ENCODE data around the gene RRP8. TPM values are rescaled to one million over a fixed set of nuclear protein-coding genes. Genes with fewer than 3 reads are reported as not detected.

Gene RRP8
- total RNA-seq, 2 experiments from 2014 or later: 34.4 to 35.0 TPM

- peaks cover 49% of the 10 kb centered on the region for H3K36me3 Mint-ChIP-seq (ENCODE audit: low read depth)
- H3K9me3 Mint-ChIP-seq (ENCODE audit: low read depth): no peaks in the 10 kb centered on the region
- intact Hi-C loops (cut with DNase I, micrococcal nuclease): loop anchor here (1.0 to 10.0 kb wide), 6 partner anchors 59 to 192 kb away; partner anchors contain the start of genes APBB1 (in 1 of the 2), ARFIP2 (in 1 of the 2) and TIMM10B (in 1 of the 2)
- no peaks in the 10 kb centered on the region for H3K27me3 Mint-ChIP-seq
- DNase-seq: no peak
- ChIA-PET CTCF (interaction anchor here (0.6 to 2.2 kb wide), 8 partner anchors 12 to 256 kb away, joined by 3 to 8 read pairs (median 3); partner anchors contain the start of genes MRPL17 and TPP1), POLR2A (no interaction called here)
- no peak overlapping the region for H3K4me3 Mint-ChIP-seq
- H3K27ac Mint-ChIP-seq: peak overlapping the region; percentile 84
- peaks cover 45% of the 10 kb centered on the region for H3K4me1 Mint-ChIP-seq
- no peak for ATAC-seq
These were observed 3.9 kb upstream of the RRP8 start for GRCh38 chr11:6607190-6607795.

DNA sequence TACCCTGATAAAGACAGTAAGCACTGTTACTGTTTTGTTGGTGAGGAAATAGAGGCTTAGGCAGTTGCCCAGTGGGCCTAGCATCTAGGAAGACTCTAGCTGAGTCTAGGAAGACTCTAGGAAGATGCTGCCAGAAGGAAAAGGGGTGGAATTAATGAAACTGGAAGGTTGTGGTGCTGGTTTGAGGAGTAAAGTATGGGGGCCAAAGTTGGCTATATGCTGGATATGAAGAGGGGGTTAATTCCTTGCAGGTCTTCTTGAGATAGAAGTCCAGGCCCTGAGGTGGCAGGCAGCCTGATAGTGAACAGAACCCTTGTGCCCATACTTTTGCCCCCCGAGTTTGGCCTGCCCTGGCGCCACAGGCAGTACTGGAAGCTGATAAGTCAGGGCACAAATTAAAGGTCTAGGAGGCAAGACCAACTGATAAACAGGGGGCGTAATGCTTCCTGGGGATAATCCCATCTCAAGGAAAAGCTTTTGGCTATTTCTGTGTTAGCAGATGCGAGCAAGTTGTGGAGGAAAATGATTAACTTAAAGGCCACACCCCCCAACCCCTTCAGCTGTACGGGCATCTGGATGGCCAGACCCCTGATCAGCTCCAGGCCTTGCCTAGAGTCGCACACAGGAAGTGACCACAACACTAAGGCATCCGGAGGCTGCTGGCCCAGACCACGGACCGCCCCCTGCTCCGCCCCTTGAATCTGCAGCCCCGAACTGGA, 3.2 kb upstream of the RRP8 start:
- ChIA-PET CTCF (interaction anchor here (0.6 to 2.2 kb wide), 6 partner anchors 12 to 148 kb away, joined by 3 to 8 read pairs (median 4); partner anchors contain the start of genes MRPL17 and TPP1), POLR2A (no interaction called here)
- Mint-ChIP-seq H3K9me3 (ENCODE audit: low read depth) (no peaks in the 10 kb centered on the region), H3K27me3 (no peaks in the 10 kb centered on the region), H3K4me1 (peaks cover 52% of the 10 kb centered on the region), H3K36me3 (ENCODE audit: low read depth) (peaks cover 53% of the 10 kb centered on the region), H3K4me3 (no peak overlapping the region), H3K27ac (no peak overlapping the region)
- intact Hi-C loops (cut with DNase I, micrococcal nuclease): loop anchor here (1.0 to 10.0 kb wide), 6 partner anchors 60 to 192 kb away; partner anchors contain the start of genes APBB1 (in 1 of the 2), ARFIP2 (in 1 of the 2) and TIMM10B (in 1 of the 2)
- DNase-seq (peak; percentile 79), ATAC-seq (peak; percentile 27)

- ATAC-seq (no peak), DNase-seq (no peak)
- no peaks in the 10 kb centered on the region for H3K9me3 Mint-ChIP-seq (ENCODE audit: low read depth)
- H3K4me3 Mint-ChIP-seq: no peak overlapping the region
- CTCF ChIA-PET: interaction anchor here (0.8 to 2.2 kb wide), 7 partner anchors 8 to 102 kb away, joined by 3 to 15 read pairs (median 5); partner anchors contain the start of genes MRPL17 and TPP1
- H3K27ac Mint-ChIP-seq: no peak overlapping the region
- no peaks in the 10 kb centered on the region for H3K27me3 Mint-ChIP-seq
- peaks cover 40% of the 10 kb centered on the region for H3K4me1 Mint-ChIP-seq
- H3K36me3 Mint-ChIP-seq (ENCODE audit: low read depth): peaks cover 40% of the 10 kb centered on the region
- intact Hi-C loops (cut with DNase I, micrococcal nuclease): loop anchor here (2.0 to 10.0 kb wide), 5 partner anchors 74 to 908 kb away; partner anchors contain the start of genes APBB1 (in 1 of the 2) and PPFIBP2 (in 1 of the 2)
- POLR2A ChIA-PET: interaction anchor here (0.6 to 1.3 kb wide), 3 partner anchors 8 to 124 kb away, joined by 3 to 4 read pairs (median 4); partner anchors contain the start of genes ARFIP2 and TIMM10B
These were observed 1.4 kb upstream of the RRP8 start for GRCh38 chr11:6604790-6605189.

GRCh38 chr11:6604081-6604626, 738 bp upstream of the RRP8 start:
- H3K4me1 Mint-ChIP-seq: peaks cover 39% of the 10 kb centered on the region
- no peak overlapping the region for H3K27ac Mint-ChIP-seq
- peaks cover 40% of the 10 kb centered on the region for H3K36me3 Mint-ChIP-seq (ENCODE audit: low read depth)
- POLR2A ChIA-PET: interaction anchor here (0.6 to 1.3 kb wide), 4 partner anchors 8 to 123 kb away, joined by 3 to 4 read pairs (median 4); partner anchors contain the start of genes ARFIP2 and TIMM10B
- H3K4me3 Mint-ChIP-seq: no peak overlapping the region
- no peaks in the 10 kb centered on the region for H3K9me3 Mint-ChIP-seq (ENCODE audit: low read depth)
- DNase-seq (peak; percentile 73), ATAC-seq (peak; percentile 53)
- CTCF ChIA-PET: interaction anchor here (0.8 to 2.2 kb wide), 7 partner anchors 9 to 102 kb away, joined by 3 to 15 read pairs (median 5); partner anchors contain the start of genes MRPL17 and TPP1
- intact Hi-C loops (cut with DNase I, micrococcal nuclease): loop anchor here (2.0 to 10.0 kb wide), 4 partner anchors 73 to 908 kb away; partner anchors contain the start of genes APBB1 (in 1 of the 2) and PPFIBP2 (in 1 of the 2)
- no peaks in the 10 kb centered on the region for H3K27me3 Mint-ChIP-seq

DNA sequence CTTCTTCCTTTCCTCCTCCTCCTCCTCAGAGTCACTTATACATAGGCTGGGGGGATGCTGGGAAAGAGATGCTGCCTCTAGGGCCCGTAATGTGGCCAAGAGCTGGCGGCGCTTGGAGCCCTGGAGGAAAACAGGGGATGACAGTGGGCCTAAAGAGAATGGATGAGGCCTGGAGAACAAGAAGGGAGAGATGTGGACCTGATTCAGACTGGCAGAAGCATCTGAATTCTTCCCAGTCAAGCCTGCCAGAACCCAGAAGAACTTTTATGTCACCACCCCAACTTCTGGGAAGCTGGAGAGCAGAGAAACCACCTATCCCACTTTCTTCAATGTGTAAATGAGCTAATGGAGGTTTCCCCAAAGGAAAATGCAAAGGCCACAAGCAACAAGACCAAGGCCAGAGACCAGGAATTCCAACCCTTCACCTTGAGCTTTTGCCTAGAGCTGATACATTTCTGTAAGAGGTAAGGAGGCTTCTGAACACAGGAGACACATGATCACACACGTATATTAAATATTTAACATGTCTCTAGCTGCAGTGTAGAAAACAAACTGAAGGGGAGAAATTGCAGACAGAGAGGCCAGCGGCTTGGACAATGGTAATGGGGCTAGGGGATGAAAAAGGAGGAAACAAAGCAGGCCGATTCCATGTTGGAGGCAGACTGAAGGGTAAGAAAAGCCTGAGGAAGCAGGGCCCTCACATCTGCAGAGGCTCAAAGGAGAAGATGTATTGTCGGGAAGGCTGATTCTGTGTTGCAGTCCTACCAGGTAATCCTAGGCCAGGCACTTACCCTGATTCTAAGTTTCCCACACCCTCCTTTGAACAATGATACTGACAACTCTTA, 1.1 kb downstream of the RRP8 start:
- H3K4me1 Mint-ChIP-seq: peaks cover 31% of the 10 kb centered on the region
- H3K27ac Mint-ChIP-seq: peak overlapping the region; percentile 40
- no peaks in the 10 kb centered on the region for H3K27me3 Mint-ChIP-seq
- H3K9me3 Mint-ChIP-seq (ENCODE audit: low read depth): no peaks in the 10 kb centered on the region
- H3K36me3 Mint-ChIP-seq (ENCODE audit: low read depth): peaks cover 36% of the 10 kb centered on the region
- no peak overlapping the region for H3K4me3 Mint-ChIP-seq
- CTCF ChIA-PET: interaction anchor here (0.7 to 1.4 kb wide), 5 partner anchors 10 to 136 kb away, joined by 3 read pairs; partner anchors contain the start of gene MRPL17
- intact Hi-C loops (cut with DNase I, micrococcal nuclease): loop anchor here (2.0 to 10.0 kb wide), 5 partner anchors 144 to 910 kb away; partner anchors contain the start of genes APBB1 (in 1 of the 2) and PPFIBP2 (in 1 of the 2)
- ATAC-seq: no peak
- POLR2A ChIA-PET: interaction anchor here (0.6 to 1.5 kb wide), 3 partner anchors 10 to 65 kb away, joined by 3 to 5 read pairs (median 4); partner anchors contain the start of gene TAF10
- no peak for DNase-seq

DNA sequence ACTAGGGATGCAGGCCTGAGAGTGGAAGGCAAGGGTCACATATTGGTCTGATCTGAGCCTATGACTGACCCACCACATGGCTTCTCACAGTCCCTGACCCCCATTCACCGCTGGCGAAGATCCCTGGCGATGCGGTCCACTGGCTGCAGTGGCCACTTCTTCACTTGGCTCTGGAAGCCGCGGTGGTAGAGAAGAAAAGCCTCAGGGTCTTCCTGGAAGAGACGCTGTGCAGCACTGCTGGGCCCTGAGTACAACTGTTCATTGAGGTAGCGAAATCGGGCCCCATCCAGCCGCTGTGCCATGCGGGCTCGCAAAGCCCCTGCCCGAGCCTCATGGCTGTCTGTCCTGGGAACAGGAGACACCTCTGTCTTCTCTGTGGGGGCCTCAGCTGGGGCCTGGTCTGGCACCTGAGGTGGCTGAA, 2.4 kb downstream of the RRP8 start:
- H3K4me1 Mint-ChIP-seq: peaks cover 30% of the 10 kb centered on the region
- no peaks in the 10 kb centered on the region for H3K9me3 Mint-ChIP-seq (ENCODE audit: low read depth)
- ATAC-seq (no peak), DNase-seq (no peak)
- peaks cover 41% of the 10 kb centered on the region for H3K36me3 Mint-ChIP-seq (ENCODE audit: low read depth)
- no peaks in the 10 kb centered on the region for H3K27me3 Mint-ChIP-seq
- POLR2A ChIA-PET: no interaction called here
- CTCF ChIA-PET: no interaction called here
- intact Hi-C loops (cut with DNase I, micrococcal nuclease): loop anchor here (5.0 to 10.0 kb wide), 3 partner anchors 146 to 911 kb away; partner anchors contain the start of genes APBB1 (in 1 of the 2) and PPFIBP2 (in 1 of the 2)
- no peak overlapping the region for H3K27ac Mint-ChIP-seq
- no peak overlapping the region for H3K4me3 Mint-ChIP-seq

- Mint-ChIP-seq H3K4me3 (no peak overlapping the region), H3K36me3 (ENCODE audit: low read depth) (peaks cover 39% of the 10 kb centered on the region), H3K27me3 (no peaks in the 10 kb centered on the region), H3K4me1 (peaks cover 30% of the 10 kb centered on the region), H3K27ac (no peak overlapping the region), H3K9me3 (ENCODE audit: low read depth) (no peaks in the 10 kb centered on the region)
- intact Hi-C loops (cut with DNase I, micrococcal nuclease): loop anchor here (5.0 to 10.0 kb wide), 3 partner anchors 147 to 912 kb away; partner anchors contain the start of genes APBB1 (in 1 of the 2) and PPFIBP2 (in 1 of the 2)
- ChIA-PET POLR2A (interaction anchor here (1.2 kb wide), 1 partner anchor 50 kb away, joined by 3 read pairs; no protein-coding TSS in a partner anchor), CTCF (interaction anchor here (0.8 to 1.9 kb wide), 4 partner anchors 13 to 83 kb away, joined by 3 to 5 read pairs (median 4); partner anchors contain the start of genes MRPL17 and TPP1)
- DNase-seq (no peak), ATAC-seq (no peak)
These were observed 3.5 kb downstream of the RRP8 start for GRCh38 chr11:6599881-6600390.

- Mint-ChIP-seq H3K27me3 (no peaks in the 10 kb centered on the region), H3K4me1 (peaks cover 33% of the 10 kb centered on the region), H3K9me3 (ENCODE audit: low read depth) (no peaks in the 10 kb centered on the region), H3K36me3 (ENCODE audit: low read depth) (peaks cover 39% of the 10 kb centered on the region), H3K27ac (no peak overlapping the region), H3K4me3 (no peak overlapping the region)
- intact Hi-C loops (cut with DNase I, micrococcal nuclease): no loop called here
- ChIA-PET POLR2A (interaction anchor here (1.2 kb wide), 1 partner anchor 50 kb away, joined by 3 read pairs; no protein-coding TSS in a partner anchor), CTCF (interaction anchor here (0.8 to 1.9 kb wide), 4 partner anchors 14 to 84 kb away, joined by 3 to 5 read pairs (median 4); partner anchors contain the start of genes MRPL17 and TPP1)
- DNase-seq (no peak), ATAC-seq (no peak)
These were observed 4.0 kb downstream of the RRP8 start for GRCh38 chr11:6599449-6599848.

DNA sequence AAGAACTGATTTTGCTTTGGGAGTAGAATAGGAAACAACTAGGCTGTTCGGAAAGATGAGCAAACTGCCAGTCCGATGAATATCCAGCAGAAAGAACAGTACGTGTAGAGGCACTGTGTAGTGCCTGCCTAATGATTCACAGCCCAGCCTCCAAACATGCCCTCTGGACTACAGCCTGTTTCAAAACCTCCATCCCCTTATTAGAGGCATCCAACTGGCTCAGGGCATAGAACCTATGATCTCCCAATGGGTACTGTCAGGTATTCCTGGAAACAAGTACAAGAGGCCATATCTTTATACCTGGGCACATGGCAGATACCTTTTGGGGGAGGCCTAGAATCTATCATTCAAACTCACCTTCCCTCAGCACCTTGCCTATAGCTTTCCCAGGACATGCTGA, 4.9 kb downstream of the RRP8 start:
- Mint-ChIP-seq H3K36me3 (ENCODE audit: low read depth) (peaks cover 43% of the 10 kb centered on the region), H3K27me3 (no peaks in the 10 kb centered on the region), H3K4me1 (peaks cover 40% of the 10 kb centered on the region), H3K4me3 (no peak overlapping the region), H3K27ac (no peak overlapping the region), H3K9me3 (ENCODE audit: low read depth) (no peaks in the 10 kb centered on the region)
- ChIA-PET POLR2A (no interaction called here), CTCF (interaction anchor here (0.6 to 1.0 kb wide), 2 partner anchors 69 to 247 kb away, joined by 3 read pairs; partner anchors contain the start of gene OR10A5)
- intact Hi-C loops (cut with DNase I, micrococcal nuclease): no loop called here
- no peak for ATAC-seq
- DNase-seq: no peak

All from activated CD4-positive, alpha-beta T cell treated with anti-CD3 and anti-CD28 coated beads for 36 hours (primary cell).